GM19455 (cell line): ENCODE data around the gene TMED4.
A peak's percentile ranks its signal among the peaks of the same experiment; 100 is the strongest.
"Not testable (repeated sequence)": the region's sequence is repeated elsewhere in the genome, so short reads cannot be mapped to it uniquely, and the experiment has no call there.

Source experiments
- ATAC-seq: cut with Tn5 transposase; IDR thresholded peaks from one replicate; pipeline ENCODE4 v1.9.1; 2021; ENCODE audit not compliant: unreplicated experiment

The TMED4 gene

GRCh38 chr7:44607141-44608068, 25.4 kb upstream of the TMED4 start:
- ATAC-seq, result no peak

GRCh38 chr7:44606341-44607140, 24.5 kb upstream of the TMED4 start, which contains the start of gene OGDH:
OGDH (plus strand) TSS chr7:44606627; CDS start chr7:44624344, 17,717 bp downstream.
- ATAC-seq, result peak; percentile 96

- ATAC-seq, result no peak
These were observed 22.9 kb upstream of the TMED4 start for GRCh38 chr7:44604941-44605340.

- no peak for ATAC-seq
These were observed 21.2 kb upstream of the TMED4 start for GRCh38 chr7:44603193-44603592.

- no peak for ATAC-seq
These were observed 20.5 kb upstream of the TMED4 start for GRCh38 chr7:44602576-44602910.

- no peak for ATAC-seq
These were observed 17.2 kb upstream of the TMED4 start for GRCh38 chr7:44599222-44599621.

- ATAC-seq, result not testable (repeated sequence)
These were observed 15.2 kb upstream of the TMED4 start for GRCh38 chr7:44597181-44597580.

GRCh38 chr7:44595934-44596635, 14.1 kb upstream of the TMED4 start:
- no peak for ATAC-seq

GRCh38 chr7:44590910-44591309, 8.9 kb upstream of the TMED4 start:
- ATAC-seq, result no peak

- no peak for ATAC-seq
These were observed 6.0 kb upstream of the TMED4 start for GRCh38 chr7:44587843-44588711.

- ATAC-seq, result no peak
These were observed 1.3 kb upstream of the TMED4 start for GRCh38 chr7:44583146-44583865.

GRCh38 chr7:44580945-44581878, 819 bp downstream of the TMED4 start:
- peak; percentile 37 for ATAC-seq

- no peak for ATAC-seq
These were observed 5.8 kb downstream of the TMED4 start for GRCh38 chr7:44576228-44576627.

GRCh38 chr7:44575054-44575453, 7.0 kb downstream of the TMED4 start:
- no peak for ATAC-seq

GRCh38 chr7:44574287-44574872, 7.7 kb downstream of the TMED4 start:
- ATAC-seq, result peak; percentile 12

- ATAC-seq, result peak; percentile 82
These were observed 8.4 kb downstream of the TMED4 start, which contains the start of gene DDX56 for GRCh38 chr7:44573464-44574286. DDX56 (minus strand) TSS chr7:44573908; CDS start chr7:44573895, 13 bp downstream.

- ATAC-seq, result no peak
These were observed 9.3 kb downstream of the TMED4 start for GRCh38 chr7:44572771-44573170.
